Mesenchymal stem cell (in vitro differentiated cells and primary cell): ENCODE measurements around the gene MPPE1.
"Not testable (repeated sequence)": the region's sequence is repeated elsewhere in the genome, so short reads cannot be mapped to it uniquely, and the experiment has no call there.

Experiments
- DNase-seq: peaks from one replicate; pipeline ENCODE4 v3.0.0-alpha.2; 2013
- H2AFZ ChIP-seq: one replicate; pipeline ENCODE4 v1.6.1; 2013; ENCODE audit warnings: low read depth, mild to moderate bottlenecking, control low read depth, inconsistent platforms, low read length, moderate library complexity
- H2AK5ac ChIP-seq: 2 replicates; pipeline ENCODE4 v1.6.1; 2013; ENCODE audit warnings: low read length, moderate library complexity, mild to moderate bottlenecking, inconsistent platforms; ENCODE audit not compliant: severe bottlenecking
- H2BK120ac ChIP-seq: one replicate; pipeline ENCODE4 v1.6.1; 2013; ENCODE audit warnings: low read depth, mild to moderate bottlenecking, inconsistent platforms, low read length, moderate library complexity
- H2BK12ac ChIP-seq, 2 experiments: one replicate each; pipeline ENCODE4 v1.6.1; 2013; ENCODE audit warnings: inconsistent platforms in 2 of 2, low read length in 2 of 2, mild to moderate bottlenecking in 2 of 2, moderate library complexity in 2 of 2, control low read depth in 1 of 2
- H2BK15ac ChIP-seq: one replicate; pipeline ENCODE4 v1.6.1; 2013; ENCODE audit warnings: mild to moderate bottlenecking, low read depth, inconsistent platforms; ENCODE audit not compliant: poor library complexity, severe bottlenecking
- H2BK5ac ChIP-seq: 2 replicates; pipeline ENCODE4 v1.6.1; 2013; ENCODE audit warnings: low read depth, mild to moderate bottlenecking, low read length, control low read depth, inconsistent platforms; ENCODE audit not compliant: poor library complexity, severe bottlenecking
- H3K14ac ChIP-seq, 2 experiments: one replicate each; pipeline ENCODE4 v1.6.1; 2013; ENCODE audit warnings: inconsistent platforms in 2 of 2, low read length in 2 of 2, control low read depth in 1 of 2, mild to moderate bottlenecking in 1 of 2, moderate library complexity in 1 of 2
- H3K18ac ChIP-seq, 2 experiments: one replicate each; pipeline ENCODE4 v1.6.1; 2013; ENCODE audit warnings: inconsistent platforms in 2 of 2, low read length in 2 of 2, control low read depth in 1 of 2, low read depth in 1 of 2, mild to moderate bottlenecking in 1 of 2
- H3K23ac ChIP-seq, 2 experiments: one replicate each; pipeline ENCODE4 v1.6.1; 2013; ENCODE audit warnings: inconsistent platforms in 2 of 2, low read length in 2 of 2, mild to moderate bottlenecking in 2 of 2, moderate library complexity in 2 of 2, control low read depth in 1 of 2
- H3K27ac ChIP-seq: 2 replicates; pipeline ENCODE4 v1.5.1; 2013; ENCODE audit warnings: mild to moderate bottlenecking, moderate library complexity, low read length, control low read depth, inconsistent platforms; ENCODE audit not compliant: poor library complexity, severe bottlenecking
- H3K27me3 ChIP-seq, 2 experiments: 2 replicates each; pipeline versions ENCODE4 v1.6.1 to v1.7.0; 2013; ENCODE audit warnings: low read length in 2 of 2, mild to moderate bottlenecking in 2 of 2, moderate library complexity in 2 of 2, control low read depth in 1 of 2, inconsistent platforms in 1 of 2; ENCODE audit not compliant: control insufficient read depth in 1 of 2, insufficient read depth in 1 of 2
- H3K36me3 ChIP-seq, 2 experiments: 2 replicates each; pipeline versions ENCODE4 v1.6.1 to v1.7.0; 2013; ENCODE audit warnings: low read length in 2 of 2, control low read depth in 1 of 2, inconsistent platforms in 1 of 2, low read depth in 1 of 2, mild to moderate bottlenecking in 1 of 2; ENCODE audit not compliant: insufficient read depth in 2 of 2, control insufficient read depth in 1 of 2
- H3K4ac ChIP-seq, 2 experiments: one replicate each; pipeline ENCODE4 v1.6.1; 2013; ENCODE audit warnings: inconsistent platforms in 2 of 2, low read length in 2 of 2, mild to moderate bottlenecking in 2 of 2, moderate library complexity in 2 of 2, control low read depth in 1 of 2, low read depth in 1 of 2
- H3K4me1 ChIP-seq: 2 replicates; pipeline ENCODE4 v1.6.1; 2013; ENCODE audit warnings: low read depth, low read length, control low read depth; ENCODE audit not compliant: control insufficient read depth, insufficient read depth
- H3K4me2 ChIP-seq: 2 replicates; pipeline ENCODE4 v1.6.1; 2013; ENCODE audit warnings: low read length, mild to moderate bottlenecking, inconsistent platforms; ENCODE audit not compliant: poor library complexity, severe bottlenecking
- H3K4me3 ChIP-seq, 2 experiments: 2 replicates each; pipeline versions ENCODE4 v1.5.1 to v1.7.0; 2013; ENCODE audit warnings: low read length in 2 of 2, mild to moderate bottlenecking in 2 of 2, control low read depth in 1 of 2, low read depth in 1 of 2; ENCODE audit not compliant: insufficient read depth in 1 of 2
- H3K79me1 ChIP-seq: replicated peaks from 2 replicates; pipeline ENCODE4 v1.6.1; 2013; ENCODE audit warnings: mild to moderate bottlenecking, control low read depth, low read length, inconsistent platforms; ENCODE audit not compliant: poor library complexity, severe bottlenecking
- H3K9ac ChIP-seq: 2 replicates; pipeline ENCODE4 v1.7.0; 2013; ENCODE audit warnings: mild to moderate bottlenecking, low read length, moderate library complexity
- H3K9me3 ChIP-seq: 2 replicates; pipeline ENCODE4 v1.7.0; 2013; ENCODE audit warnings: mild to moderate bottlenecking, low read length; ENCODE audit not compliant: control insufficient read depth
- H4K8ac ChIP-seq: one replicate; pipeline ENCODE4 v1.6.1; 2013; ENCODE audit warnings: inconsistent platforms, mild to moderate bottlenecking, low read length, moderate library complexity
- H4K91ac ChIP-seq: one replicate; pipeline ENCODE4 v1.6.1; 2013; ENCODE audit warnings: mild to moderate bottlenecking, low read length, inconsistent platforms
- WGBS: methylation state at CpG from one replicate; pipeline ENCODE4 v1.1.7; 2013; ENCODE audit warnings: mixed read lengths; 5-methylcytosine and 5-hydroxymethylcytosine counted together

MPPE1 gene

DNA sequence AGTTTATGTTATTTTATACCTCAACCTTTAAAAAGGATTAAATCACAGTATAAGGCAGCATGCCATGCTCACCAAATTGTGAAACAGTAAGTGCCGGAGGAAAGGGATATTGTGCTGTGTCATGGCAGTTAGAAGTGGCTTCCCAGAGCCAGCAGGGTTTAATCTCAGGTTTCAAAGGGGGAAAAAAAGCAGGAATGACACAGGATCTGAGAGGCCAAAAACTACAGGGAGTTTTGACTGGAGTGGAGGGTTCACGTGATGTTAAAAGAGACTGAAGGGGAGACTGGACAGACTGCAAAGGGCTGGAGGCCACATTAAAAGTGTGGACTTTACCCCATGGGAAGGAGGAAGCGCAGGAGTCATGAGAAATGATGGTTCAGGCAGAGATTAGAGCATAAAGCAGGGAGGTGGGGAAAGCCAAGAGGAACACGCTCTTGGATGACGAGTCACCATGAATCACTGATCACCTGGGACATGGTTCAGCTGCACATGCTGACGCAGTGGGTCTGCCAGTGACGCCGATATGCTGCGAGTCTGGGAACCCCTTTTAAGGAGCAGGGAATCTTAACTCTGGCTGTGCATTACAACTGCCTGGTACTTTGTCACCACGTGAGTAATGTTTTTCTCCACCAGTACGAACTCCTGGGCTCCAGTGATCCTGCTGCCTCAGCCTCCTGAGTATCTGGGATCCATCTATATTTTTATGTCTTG lies 50.8 kb downstream of the MPPE1 start:
- peak; percentile 98 for DNase-seq
- Histone ChIP-seq H2BK15ac (no peak overlapping the region), H3K4me1 (peaks cover 20% of the 10 kb centered on the region), H3K9ac (peak overlapping the region; percentile 84), H2AK5ac (no peak overlapping the region), H3K27ac (peak overlapping the region; percentile 87), H2BK12ac (peak overlapping the region; percentile 0 to 95), H4K91ac (peak overlapping the region; percentile 60), H2AFZ (peak overlapping the region; percentile 91), H4K8ac (peak overlapping the region; percentile 3), H3K4me3 (peak overlapping the region in 1 of 2 experiments; percentile 45), H2BK5ac (no peak overlapping the region), H3K27me3 (no peaks in the 10 kb centered on the region), H3K23ac (peak overlapping the region in 1 of 2 experiments; percentile 23), H3K9me3 (no peaks in the 10 kb centered on the region), H3K14ac (no peak overlapping the region), H3K18ac (peak overlapping the region; percentile 6 to 99), H3K36me3 (peaks cover 0 to 3% of the 10 kb centered on the region in 2 experiments), H3K79me1 (peaks cover 5% of the 10 kb centered on the region), H2BK120ac (no peak overlapping the region), H3K4ac (peak overlapping the region in 1 of 2 experiments; percentile 95), H3K4me2 (peak overlapping the region; percentile 33)
- WGBS: 12% methylated on average over 9 of the region's 11 CpGs

- not testable (repeated sequence) for H2AFZ ChIP-seq, H2AK5ac ChIP-seq, H4K91ac ChIP-seq, H3K4ac ChIP-seq, H3K9me3 ChIP-seq, H2BK12ac ChIP-seq, H3K79me1 ChIP-seq, H3K36me3 ChIP-seq, H4K8ac ChIP-seq, H3K27me3 ChIP-seq, H2BK15ac ChIP-seq, H3K23ac ChIP-seq, H3K18ac ChIP-seq, H3K4me2 ChIP-seq, H3K14ac ChIP-seq, H3K27ac ChIP-seq, H2BK5ac ChIP-seq, H3K4me3 ChIP-seq, DNase-seq, H3K9ac ChIP-seq, H2BK120ac ChIP-seq
- WGBS: 100% methylated on average over 4 of the region's 6 CpGs
- peaks cover 14% of the 10 kb centered on the region for H3K4me1 ChIP-seq
These were observed 53.6 kb downstream of the MPPE1 start for GRCh38 chr18:11854554-11854953.

DNA sequence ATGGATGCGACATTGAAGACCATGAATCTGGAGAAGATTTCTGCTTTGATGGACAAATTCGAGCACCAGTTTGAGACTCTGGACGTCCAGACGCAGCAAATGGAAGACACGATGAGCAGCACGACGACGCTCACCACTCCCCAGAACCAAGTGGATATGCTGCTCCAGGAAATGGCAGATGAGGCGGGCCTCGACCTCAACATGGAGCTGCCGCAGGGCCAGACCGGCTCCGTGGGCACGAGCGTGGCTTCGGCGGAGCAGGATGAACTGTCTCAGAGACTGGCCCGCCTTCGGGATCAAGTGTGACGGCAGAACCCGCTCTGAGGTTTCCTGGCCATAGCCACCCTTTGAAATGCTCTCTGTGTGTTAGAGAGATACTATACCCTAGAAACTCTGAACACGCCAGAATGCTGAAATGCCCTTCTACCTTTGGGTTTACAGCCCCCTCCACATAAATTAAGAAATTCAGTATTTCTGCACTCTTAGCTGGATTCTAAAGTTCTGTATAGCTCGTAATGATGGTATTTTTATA lies 56.2 kb downstream of the MPPE1 start:
- Histone ChIP-seq H3K4me1 (peaks cover 8% of the 10 kb centered on the region), H3K27ac (peak overlapping the region; percentile 73), H3K27me3 (no peaks in the 10 kb centered on the region), H3K4me2 (peak overlapping the region; percentile 88), H3K18ac (peak overlapping the region; percentile 86 to 88), H3K4me3 (peak overlapping the region; percentile 87 to 99), H3K79me1 (peaks cover 5% of the 10 kb centered on the region), H4K91ac (peak overlapping the region; percentile 57), H3K4ac (peak overlapping the region; percentile 80 to 94), H3K14ac (peak overlapping the region in 1 of 2 experiments; percentile 18), H3K23ac (peak overlapping the region; percentile 1 to 61), H3K36me3 (peaks cover 0 to 3% of the 10 kb centered on the region in 2 experiments), H3K9me3 (no peaks in the 10 kb centered on the region), H4K8ac (peak overlapping the region; percentile 96), H3K9ac (peak overlapping the region; percentile 100), H2AFZ (peak overlapping the region; percentile 36), H2BK5ac (peak overlapping the region; percentile 40), H2BK120ac (no peak overlapping the region), H2BK12ac (no peak overlapping the region), H2AK5ac (peak overlapping the region; percentile 67), H2BK15ac (no peak overlapping the region)
- DNase-seq: peak; percentile 61
- 1% methylated on average over 18 of the region's 23 CpGs for WGBS

DNA sequence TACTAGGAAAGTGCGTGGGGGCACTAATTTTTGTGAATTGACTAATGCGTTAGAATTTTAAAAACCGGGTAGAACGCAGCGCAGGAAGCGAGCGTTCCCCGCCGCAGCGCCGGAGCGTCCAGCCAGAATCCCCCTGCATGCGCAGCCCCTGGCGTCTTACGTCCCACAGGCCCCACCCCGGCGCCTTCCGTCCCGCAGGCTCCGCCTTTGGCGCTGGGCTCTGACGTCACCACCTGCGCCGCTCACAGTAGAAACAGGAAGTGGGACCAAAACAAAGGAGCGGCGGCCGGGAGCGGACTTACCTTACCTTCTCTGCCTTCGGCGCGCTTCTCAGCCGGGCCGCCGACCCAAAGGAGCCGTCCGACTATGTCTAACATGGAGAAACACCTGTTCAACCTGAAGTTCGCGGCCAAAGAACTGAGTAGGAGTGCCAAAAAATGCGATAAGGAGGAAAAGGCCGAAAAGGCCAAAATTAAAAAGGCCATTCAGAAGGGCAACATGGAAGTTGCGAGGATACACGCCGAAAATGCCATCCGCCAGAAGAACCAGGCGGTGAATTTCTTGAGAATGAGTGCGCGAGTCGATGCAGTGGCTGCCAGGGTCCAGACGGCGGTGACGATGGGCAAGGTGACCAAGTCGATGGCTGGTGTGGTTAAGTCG lies 56.8 kb downstream of the MPPE1 start, which contains the start of gene CHMP1B:
CHMP1B (plus strand) TSS at position 268 of the 660 bp plus-strand sequence; CDS start at position 367, 99 bp downstream.
- Histone ChIP-seq H3K14ac (peak within 1 kb of the TSS in 1 of 2 experiments; percentile 18), H3K4me3 (peak within 1 kb of the TSS; percentile 87 to 99), H3K36me3 (peaks cover 0 to 3% of the 10 kb centered on the region in 2 experiments), H3K4me2 (peak within 1 kb of the TSS; percentile 88), H4K91ac (peak within 1 kb of the TSS; percentile 57), H2AK5ac (peak within 1 kb of the TSS; percentile 67), H3K9ac (peak within 1 kb of the TSS; percentile 100), H3K4me1 (peaks cover 4% of the 10 kb centered on the region), H3K79me1 (peaks cover 3% of the 10 kb centered on the region), H2AFZ (peak within 1 kb of the TSS; percentile 36), H3K23ac (peak within 1 kb of the TSS; percentile 1 to 63), H2BK12ac (no peak within 1 kb of the TSS), H2BK15ac (no peak within 1 kb of the TSS), H2BK5ac (peak within 1 kb of the TSS; percentile 40), H2BK120ac (no peak within 1 kb of the TSS), H3K27ac (peak within 1 kb of the TSS; percentile 73), H3K18ac (peak within 1 kb of the TSS; percentile 86 to 88), H3K27me3 (no peaks in the 10 kb centered on the region), H4K8ac (peak within 1 kb of the TSS; percentile 96), H3K4ac (peak within 1 kb of the TSS; percentile 80 to 94), H3K9me3 (no peaks in the 10 kb centered on the region)
- WGBS: under 1% methylated on average over 53 of the region's 53 CpGs
- peak; percentile 97 for DNase-seq
